IgD-negative memory B cell (primary cell): ENCODE data around the gene ADAMTS9. TPM values are rescaled to one million over a fixed set of nuclear protein-coding genes. Genes with fewer than 3 reads are reported as not detected.

Experiments used
- H3K27ac Mint-ChIP-seq, 3 donors: one replicate each; pipeline ENCODE4 v1.8.0; 2020 to 2022; ENCODE audit warnings: mild to moderate bottlenecking in 3 of 3, mixed read lengths in 3 of 3, moderate library complexity in 1 of 3
- H3K27me3 Mint-ChIP-seq: one replicate; pipeline ENCODE4 v1.8.0; 2021; ENCODE audit warnings: mixed read lengths
- H3K36me3 Mint-ChIP-seq: one replicate; pipeline ENCODE4 v1.8.0; 2020; ENCODE audit warnings: mild to moderate bottlenecking, mixed read lengths
- H3K4me1 Mint-ChIP-seq, 3 donors: one replicate each; pipeline ENCODE4 v1.8.0; 2020 to 2022; ENCODE audit warnings: mixed read lengths in 3 of 3, mild to moderate bottlenecking in 1 of 3
- H3K4me3 Mint-ChIP-seq, 4 donors: one replicate each; pipeline ENCODE4 v1.8.0; 2020 to 2022; ENCODE audit warnings: mild to moderate bottlenecking in 4 of 4, mixed read lengths in 4 of 4, moderate library complexity in 3 of 4
- H3K9me3 Mint-ChIP-seq, 3 donors: one replicate each; pipeline ENCODE4 v1.8.0; 2020 to 2021; ENCODE audit warnings: mixed read lengths in 3 of 3, mild to moderate bottlenecking in 1 of 3
- polyA plus RNA-seq: library from polyadenylated mRNA; unstranded; fragments of 300-500 nt; fragmentation: Illumina TruSeq; gene quantifications from one replicate; pipeline ENCODE4 v1.2.3, GENCODE V29; 2021

ADAMTS9 gene
- polyA plus RNA-seq, 1 donor from 2014 or later: not detected

GRCh38 chr3:64595253-64595694, 92.5 kb downstream of the ADAMTS9 start:
- Mint-ChIP-seq H3K27ac (no peak overlapping the region), H3K4me1 (no peaks in the 10 kb centered on the region), H3K9me3 (peaks cover 0 to 3% (median 0%) of the 10 kb centered on the region in 3 donors), H3K4me3 (no peak overlapping the region), H3K36me3 (no peaks in the 10 kb centered on the region), H3K27me3 (peaks cover 1% of the 10 kb centered on the region)

GRCh38 chr3:64594134-64594533, 93.7 kb downstream of the ADAMTS9 start:
- Mint-ChIP-seq H3K4me1 (no peaks in the 10 kb centered on the region), H3K36me3 (no peaks in the 10 kb centered on the region), H3K4me3 (no peak overlapping the region), H3K27ac (no peak overlapping the region), H3K9me3 (peaks cover 0 to 3% (median 0%) of the 10 kb centered on the region in 3 donors), H3K27me3 (peaks cover 1% of the 10 kb centered on the region)

- no peak overlapping the region for H3K4me3 Mint-ChIP-seq
- H3K27me3 Mint-ChIP-seq: peaks cover 1% of the 10 kb centered on the region
- H3K36me3 Mint-ChIP-seq: no peaks in the 10 kb centered on the region
- peaks cover 0 to 3% (median 0%) of the 10 kb centered on the region in 3 donors for H3K9me3 Mint-ChIP-seq
- no peaks in the 10 kb centered on the region for H3K4me1 Mint-ChIP-seq
- H3K27ac Mint-ChIP-seq: no peak overlapping the region
Measured at GRCh38 chr3:64593350-64593749, 94.5 kb downstream of the ADAMTS9 start.

GRCh38 chr3:64591615-64592014, 96.2 kb downstream of the ADAMTS9 start:
- H3K36me3 Mint-ChIP-seq: no peaks in the 10 kb centered on the region
- no peak overlapping the region for H3K27ac Mint-ChIP-seq
- no peaks in the 10 kb centered on the region for H3K4me1 Mint-ChIP-seq
- H3K9me3 Mint-ChIP-seq: no peaks in the 10 kb centered on the region
- H3K4me3 Mint-ChIP-seq: no peak overlapping the region
- peaks cover 1% of the 10 kb centered on the region for H3K27me3 Mint-ChIP-seq

GRCh38 chr3:64588380-64588779, 99.4 kb downstream of the ADAMTS9 start:
- H3K27me3 Mint-ChIP-seq: no peaks in the 10 kb centered on the region
- no peaks in the 10 kb centered on the region for H3K36me3 Mint-ChIP-seq
- H3K9me3 Mint-ChIP-seq: peaks cover 0 to 1% (median 0%) of the 10 kb centered on the region in 3 donors
- no peaks in the 10 kb centered on the region for H3K4me1 Mint-ChIP-seq
- no peak overlapping the region for H3K4me3 Mint-ChIP-seq
- H3K27ac Mint-ChIP-seq: no peak overlapping the region

- H3K4me3 Mint-ChIP-seq: no peak overlapping the region
- H3K4me1 Mint-ChIP-seq: no peaks in the 10 kb centered on the region
- H3K27me3 Mint-ChIP-seq: no peaks in the 10 kb centered on the region
- H3K27ac Mint-ChIP-seq: no peak overlapping the region
- H3K9me3 Mint-ChIP-seq: peaks cover 0 to 1% (median 0%) of the 10 kb centered on the region in 3 donors
- no peaks in the 10 kb centered on the region for H3K36me3 Mint-ChIP-seq
Measured at GRCh38 chr3:64586952-64587351, 100.8 kb downstream of the ADAMTS9 start.

- no peaks in the 10 kb centered on the region for H3K27me3 Mint-ChIP-seq
- no peaks in the 10 kb centered on the region for H3K4me1 Mint-ChIP-seq
- no peak overlapping the region for H3K4me3 Mint-ChIP-seq
- peaks cover 0 to 1% (median 0%) of the 10 kb centered on the region in 3 donors for H3K9me3 Mint-ChIP-seq
- H3K27ac Mint-ChIP-seq: no peak overlapping the region
- H3K36me3 Mint-ChIP-seq: peaks cover 1% of the 10 kb centered on the region
Measured at GRCh38 chr3:64584179-64584578, 103.6 kb downstream of the ADAMTS9 start.

DNA sequence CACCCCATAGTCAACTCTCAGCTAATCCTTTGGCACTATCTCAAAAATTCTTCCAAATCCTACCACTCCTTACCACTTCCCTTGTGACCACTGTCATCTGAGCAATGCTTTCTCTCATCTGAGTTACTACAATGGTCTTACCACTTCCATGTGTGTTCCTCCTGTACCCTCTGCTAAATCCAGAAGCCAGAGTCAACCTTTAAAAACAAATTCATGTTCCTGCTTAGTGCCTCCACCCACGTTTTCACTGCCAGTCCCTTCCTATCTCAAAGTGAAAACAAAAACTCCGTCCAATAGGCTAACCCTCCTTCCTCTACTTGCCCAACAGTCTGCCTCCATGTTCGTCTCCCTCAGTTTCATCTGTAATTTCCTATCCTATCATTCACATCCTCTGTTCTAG, 109.0 kb downstream of the ADAMTS9 start:
- H3K27me3 Mint-ChIP-seq: peaks cover 2% of the 10 kb centered on the region
- peaks cover 3% of the 10 kb centered on the region for H3K36me3 Mint-ChIP-seq
- peaks cover 0 to 4% (median 0%) of the 10 kb centered on the region in 3 donors for H3K9me3 Mint-ChIP-seq
- peaks cover 0 to 2% (median 0%) of the 10 kb centered on the region in 3 donors for H3K4me1 Mint-ChIP-seq
- no peak overlapping the region for H3K4me3 Mint-ChIP-seq
- H3K27ac Mint-ChIP-seq: no peak overlapping the region

DNA sequence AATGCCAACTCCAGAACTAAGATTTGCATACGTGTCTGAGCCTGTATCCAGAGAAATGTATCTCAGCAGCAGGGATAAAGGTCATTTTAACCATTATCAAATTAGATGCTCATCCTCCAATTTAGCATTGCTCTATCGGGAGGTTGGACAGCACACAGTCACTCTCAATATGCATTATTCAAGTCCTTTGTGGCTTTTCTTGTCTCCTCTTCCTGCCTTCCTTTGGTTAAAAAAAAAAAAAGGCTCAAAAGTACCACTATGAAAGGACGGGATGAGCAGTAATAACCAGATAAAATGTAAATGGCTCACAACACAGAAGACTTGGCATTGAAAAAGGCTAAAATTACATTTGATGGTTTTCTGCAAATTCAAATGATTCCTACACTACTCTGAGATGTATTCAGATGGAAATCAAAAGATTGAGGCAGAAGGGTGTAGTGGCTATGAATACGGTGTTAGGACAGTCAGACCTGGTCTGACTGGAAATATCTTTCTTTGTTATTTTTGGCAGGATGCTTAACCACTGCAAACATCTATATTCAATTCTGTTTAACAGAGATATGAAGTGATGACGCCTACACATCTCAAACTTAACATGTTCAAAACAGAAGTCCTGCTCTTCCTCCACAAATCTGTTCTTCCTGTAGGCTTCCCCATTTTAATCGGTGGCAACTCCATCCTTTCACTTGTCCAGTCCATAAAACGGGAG, 109.6 kb downstream of the ADAMTS9 start:
- H3K4me3 Mint-ChIP-seq: no peak overlapping the region
- peaks cover 0 to 2% (median 0%) of the 10 kb centered on the region in 3 donors for H3K9me3 Mint-ChIP-seq
- H3K4me1 Mint-ChIP-seq: peaks cover 0 to 2% (median 0%) of the 10 kb centered on the region in 3 donors
- peaks cover 2% of the 10 kb centered on the region for H3K27me3 Mint-ChIP-seq
- peaks cover 3% of the 10 kb centered on the region for H3K36me3 Mint-ChIP-seq
- no peak overlapping the region for H3K27ac Mint-ChIP-seq

DNA sequence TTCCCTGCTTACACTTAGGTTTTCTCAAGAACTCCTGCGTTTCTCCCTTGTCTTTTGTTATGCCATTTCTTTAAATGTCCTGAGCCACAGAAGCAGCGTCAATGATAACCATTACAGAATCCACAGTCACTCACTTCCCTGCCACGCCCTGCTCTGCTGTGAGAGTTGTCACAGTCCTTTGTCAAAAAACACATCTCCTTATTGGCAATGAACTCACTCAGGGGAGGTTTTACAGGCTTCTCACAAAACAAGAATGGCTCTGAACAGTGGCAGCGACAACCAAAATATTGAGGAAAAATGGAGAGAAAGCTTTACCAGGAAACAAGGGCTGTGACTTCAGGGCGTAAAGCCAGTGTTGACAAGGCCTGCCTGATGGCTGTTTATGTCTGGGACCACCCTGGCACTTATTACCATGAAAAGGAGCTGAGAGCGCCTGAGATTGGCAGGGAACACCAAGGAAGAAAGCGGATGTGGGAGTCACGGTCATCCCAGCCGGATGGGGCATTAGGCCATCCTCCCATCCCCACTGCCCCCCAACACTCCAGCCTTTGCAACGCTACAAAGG, 111.5 kb downstream of the ADAMTS9 start:
- Mint-ChIP-seq H3K4me3 (no peak overlapping the region), H3K9me3 (peaks cover 0 to 2% (median 0%) of the 10 kb centered on the region in 3 donors), H3K27me3 (peaks cover 2% of the 10 kb centered on the region), H3K4me1 (peaks cover 0 to 2% (median 0%) of the 10 kb centered on the region in 3 donors), H3K27ac (no peak overlapping the region), H3K36me3 (peaks cover 3% of the 10 kb centered on the region)

GRCh38 chr3:64575211-64575844, 112.5 kb downstream of the ADAMTS9 start:
- Mint-ChIP-seq H3K4me3 (no peak overlapping the region), H3K36me3 (peaks cover 2% of the 10 kb centered on the region), H3K4me1 (peaks cover 0 to 2% (median 0%) of the 10 kb centered on the region in 3 donors), H3K27me3 (peaks cover 2% of the 10 kb centered on the region), H3K27ac (no peak overlapping the region), H3K9me3 (peaks cover 0 to 2% (median 0%) of the 10 kb centered on the region in 3 donors)

DNA sequence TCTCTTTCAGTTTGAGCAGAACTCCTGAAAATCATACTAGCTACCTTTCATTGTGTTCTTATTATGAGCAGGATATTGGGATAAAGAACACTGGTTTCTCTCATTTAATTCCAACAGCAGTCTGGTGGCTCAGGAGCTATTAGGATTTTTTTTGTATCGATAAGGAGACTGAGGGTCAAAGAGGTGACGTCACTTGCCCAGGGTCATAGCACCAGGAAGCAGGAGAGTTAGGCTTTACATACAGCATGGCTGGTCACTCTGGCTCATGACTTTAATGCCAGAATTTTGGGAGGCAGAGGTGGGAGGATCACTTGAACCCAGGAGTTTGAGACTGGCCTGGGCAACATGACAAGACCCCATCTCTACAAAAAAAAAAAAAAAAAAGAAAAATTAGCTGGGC, 113.6 kb downstream of the ADAMTS9 start:
- H3K27ac Mint-ChIP-seq: no peak overlapping the region
- H3K4me1 Mint-ChIP-seq: peaks cover 0 to 2% (median 0%) of the 10 kb centered on the region in 3 donors
- H3K9me3 Mint-ChIP-seq: peaks cover 0 to 2% (median 0%) of the 10 kb centered on the region in 3 donors
- H3K27me3 Mint-ChIP-seq: peaks cover 2% of the 10 kb centered on the region
- H3K36me3 Mint-ChIP-seq: peaks cover 2% of the 10 kb centered on the region
- no peak overlapping the region for H3K4me3 Mint-ChIP-seq

- H3K4me3 Mint-ChIP-seq: no peak overlapping the region
- no peaks in the 10 kb centered on the region for H3K4me1 Mint-ChIP-seq
- no peaks in the 10 kb centered on the region for H3K36me3 Mint-ChIP-seq
- H3K9me3 Mint-ChIP-seq: no peaks in the 10 kb centered on the region
- no peaks in the 10 kb centered on the region for H3K27me3 Mint-ChIP-seq
- no peak overlapping the region for H3K27ac Mint-ChIP-seq
Measured at GRCh38 chr3:64571982-64572381, 115.8 kb downstream of the ADAMTS9 start.

DNA sequence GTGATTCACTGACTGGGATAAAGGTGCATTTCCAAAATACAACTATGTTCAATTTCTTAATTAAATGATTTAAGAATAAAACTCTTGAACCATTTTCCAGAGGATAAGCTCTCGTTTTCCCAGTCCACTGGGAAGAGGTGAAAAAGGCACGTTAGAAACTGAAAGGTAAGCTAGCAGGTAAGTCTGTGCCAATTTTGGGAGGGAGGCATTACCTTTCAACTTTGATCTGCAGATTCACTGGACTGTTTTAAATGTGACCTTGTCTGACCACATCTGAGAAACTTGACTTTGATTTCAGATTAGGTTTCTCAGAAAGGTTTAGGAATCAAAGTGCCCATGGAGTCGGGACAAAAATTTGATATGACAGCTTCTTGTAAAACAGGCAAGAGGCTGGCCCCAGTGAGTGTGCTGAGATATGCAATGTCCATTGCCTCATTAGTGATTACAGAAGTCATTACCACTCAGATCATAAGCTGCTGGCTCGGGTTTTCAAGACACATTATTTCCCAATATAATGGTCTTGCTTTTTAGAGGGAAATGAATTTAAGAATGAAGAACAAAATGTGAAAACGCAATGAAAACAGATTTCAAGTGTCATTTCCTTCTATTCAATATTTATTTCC, 118.8 kb downstream of the ADAMTS9 start:
- Mint-ChIP-seq H3K4me1 (no peaks in the 10 kb centered on the region), H3K27ac (no peak overlapping the region), H3K9me3 (no peaks in the 10 kb centered on the region), H3K4me3 (no peak overlapping the region), H3K36me3 (no peaks in the 10 kb centered on the region), H3K27me3 (peaks cover 2% of the 10 kb centered on the region)

DNA sequence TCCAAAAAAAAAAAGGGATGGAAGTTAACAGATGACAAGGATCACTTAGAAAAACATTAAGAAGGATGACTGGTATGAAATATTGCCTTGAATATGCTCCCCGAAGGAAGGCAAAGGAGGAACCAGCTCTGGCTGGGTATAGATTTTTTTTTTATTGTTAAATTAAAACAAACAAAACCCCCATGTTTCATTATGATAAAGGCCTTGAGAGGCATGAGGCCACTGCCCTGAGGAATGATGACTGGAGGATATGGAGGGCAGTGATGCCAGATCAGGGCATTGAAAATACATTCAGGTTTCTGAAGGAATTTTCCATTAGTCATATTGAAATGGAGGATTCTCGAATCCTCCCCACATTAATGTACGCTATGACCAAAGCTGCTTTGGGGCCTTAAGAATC, 120.9 kb downstream of the ADAMTS9 start:
- peaks cover 2% of the 10 kb centered on the region for H3K27me3 Mint-ChIP-seq
- no peak overlapping the region for H3K27ac Mint-ChIP-seq
- H3K36me3 Mint-ChIP-seq: no peaks in the 10 kb centered on the region
- no peak overlapping the region for H3K4me3 Mint-ChIP-seq
- H3K4me1 Mint-ChIP-seq: no peaks in the 10 kb centered on the region
- H3K9me3 Mint-ChIP-seq: no peaks in the 10 kb centered on the region
